ENCODE results near the gene GTF2IRD1. TPM values are rescaled to one million over a fixed set of nuclear protein-coding genes. Genes with fewer than 3 reads are reported as not detected.
"Not testable (repeated sequence)": the region's sequence is repeated elsewhere in the genome, so short reads cannot be mapped to it uniquely, and the experiment has no call there.

GTF2IRD1 gene
- total RNA-seq, 2 donors from 2014 or later = 18.3 to 29.5 TPM

DNA sequence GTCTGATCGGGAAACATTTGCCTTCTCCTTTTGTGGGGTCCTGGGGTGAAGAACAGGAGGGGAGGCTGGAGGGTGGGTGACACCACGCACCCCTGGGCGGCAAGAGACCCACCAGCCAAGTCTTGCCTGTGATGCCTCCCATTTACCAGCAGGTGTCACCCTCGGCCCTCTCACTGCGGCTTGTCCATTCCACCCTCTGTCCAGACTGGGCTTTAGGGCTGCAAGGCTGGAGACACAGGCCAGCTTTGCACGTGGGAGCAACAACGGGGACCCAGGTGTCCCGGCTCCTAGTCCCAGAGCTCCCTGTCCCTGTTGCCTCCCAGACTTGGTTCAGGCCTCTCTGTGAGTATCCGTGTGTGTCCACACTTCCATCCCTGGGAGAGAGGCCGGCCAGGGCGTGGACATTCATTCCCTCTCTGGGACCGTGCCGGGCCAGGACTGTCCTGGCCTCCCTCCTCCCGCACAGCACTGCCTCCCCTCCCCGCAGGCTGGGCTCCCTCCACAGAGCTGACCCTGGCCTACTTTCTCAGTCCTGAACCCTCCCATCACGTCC, 36.2 kb upstream of the GTF2IRD1 start:
- peak; percentile 70 for DNase-seq
- no peaks in the 10 kb centered on the region for H3K4me1 ChIP-seq
- intact Hi-C loops (cut with DNase I) = loop anchor here (5.0 to 10.0 kb wide), 2 partner anchors 127 to 295 kb away; no protein-coding TSS in a partner anchor
- TF ChIP-seq, protein P1, sequence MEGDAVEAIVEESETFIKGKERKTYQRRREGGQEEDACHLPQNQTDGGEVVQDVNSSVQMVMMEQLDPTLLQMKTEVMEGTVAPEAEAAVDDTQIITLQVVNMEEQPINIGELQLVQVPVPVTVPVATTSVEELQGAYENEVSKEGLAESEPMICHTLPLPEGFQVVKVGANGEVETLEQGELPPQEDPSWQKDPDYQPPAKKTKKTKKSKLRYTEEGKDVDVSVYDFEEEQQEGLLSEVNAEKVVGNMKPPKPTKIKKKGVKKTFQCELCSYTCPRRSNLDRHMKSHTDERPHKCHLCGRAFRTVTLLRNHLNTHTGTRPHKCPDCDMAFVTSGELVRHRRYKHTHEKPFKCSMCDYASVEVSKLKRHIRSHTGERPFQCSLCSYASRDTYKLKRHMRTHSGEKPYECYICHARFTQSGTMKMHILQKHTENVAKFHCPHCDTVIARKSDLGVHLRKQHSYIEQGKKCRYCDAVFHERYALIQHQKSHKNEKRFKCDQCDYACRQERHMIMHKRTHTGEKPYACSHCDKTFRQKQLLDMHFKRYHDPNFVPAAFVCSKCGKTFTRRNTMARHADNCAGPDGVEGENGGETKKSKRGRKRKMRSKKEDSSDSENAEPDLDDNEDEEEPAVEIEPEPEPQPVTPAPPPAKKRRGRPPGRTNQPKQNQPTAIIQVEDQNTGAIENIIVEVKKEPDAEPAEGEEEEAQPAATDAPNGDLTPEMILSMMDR (IDR thresholded peaks at IDR 0.05) = peak; percentile 96
- H3K27me3 ChIP-seq = no peaks in the 10 kb centered on the region
- no peak overlapping the region for H3K9ac ChIP-seq (ENCODE audit: low read depth in 2 of 2, low read length in 2 of 2)
- H3K27ac ChIP-seq = no peak overlapping the region
- no peaks in the 10 kb centered on the region for H3K9me3 ChIP-seq
- H3K4me3 ChIP-seq = no peak overlapping the region
- H3K36me3 ChIP-seq = no peaks in the 10 kb centered on the region

DNA sequence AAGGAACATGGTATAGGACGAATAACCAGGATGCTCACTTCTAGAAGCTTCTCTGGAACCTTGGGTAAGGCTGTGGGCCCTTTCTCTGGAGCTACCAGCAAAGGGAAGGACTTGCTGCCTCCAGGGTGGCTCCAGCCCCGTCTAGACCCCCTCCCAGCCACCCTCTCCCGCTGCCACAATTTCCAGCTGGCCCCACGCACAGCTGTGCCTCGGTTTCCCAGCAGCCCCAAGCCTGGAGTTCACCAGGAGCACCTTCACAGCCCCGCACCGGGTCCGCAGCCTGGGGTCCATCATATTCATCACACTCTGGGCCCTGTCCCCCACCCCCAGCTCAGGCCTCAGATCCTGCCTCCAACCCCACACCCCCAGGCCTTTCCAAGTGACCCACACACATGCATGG, 35.6 kb upstream of the GTF2IRD1 start:
- TF ChIP-seq, protein P1 (IDR thresholded peaks at IDR 0.05) = no peak
- intact Hi-C loops (cut with DNase I) = loop anchor here (5.0 to 10.0 kb wide), 2 partner anchors 127 to 294 kb away; no protein-coding TSS in a partner anchor
- no peak for DNase-seq

GRCh38 chr7:74418538-74418937, 35.2 kb upstream of the GTF2IRD1 start:
- TF ChIP-seq, protein P1 (IDR thresholded peaks at IDR 0.05) = no peak
- no peaks in the 10 kb centered on the region for H3K27me3 ChIP-seq
- H3K4me1 ChIP-seq = no peaks in the 10 kb centered on the region
- no peak for DNase-seq
- intact Hi-C loops (cut with DNase I) = loop anchor here (5.0 to 10.0 kb wide), 2 partner anchors 126 to 294 kb away; no protein-coding TSS in a partner anchor
- H3K4me3 ChIP-seq = no peak overlapping the region
- no peaks in the 10 kb centered on the region for H3K9me3 ChIP-seq
- no peak overlapping the region for H3K27ac ChIP-seq
- no peak overlapping the region for H3K9ac ChIP-seq (ENCODE audit: low read depth in 2 of 2, low read length in 2 of 2)
- no peaks in the 10 kb centered on the region for H3K36me3 ChIP-seq

More for the DNA sequence above, 35.6 kb upstream of the GTF2IRD1 start:
- Histone ChIP-seq H3K36me3 (no peaks in the 10 kb centered on the region), H3K27me3 (no peaks in the 10 kb centered on the region), H3K27ac (no peak overlapping the region), H3K4me1 (no peaks in the 10 kb centered on the region), H3K9ac (ENCODE audit: low read depth in 2 of 2, low read length in 2 of 2) (no peak overlapping the region), H3K4me3 (no peak overlapping the region), H3K9me3 (no peaks in the 10 kb centered on the region)

DNA sequence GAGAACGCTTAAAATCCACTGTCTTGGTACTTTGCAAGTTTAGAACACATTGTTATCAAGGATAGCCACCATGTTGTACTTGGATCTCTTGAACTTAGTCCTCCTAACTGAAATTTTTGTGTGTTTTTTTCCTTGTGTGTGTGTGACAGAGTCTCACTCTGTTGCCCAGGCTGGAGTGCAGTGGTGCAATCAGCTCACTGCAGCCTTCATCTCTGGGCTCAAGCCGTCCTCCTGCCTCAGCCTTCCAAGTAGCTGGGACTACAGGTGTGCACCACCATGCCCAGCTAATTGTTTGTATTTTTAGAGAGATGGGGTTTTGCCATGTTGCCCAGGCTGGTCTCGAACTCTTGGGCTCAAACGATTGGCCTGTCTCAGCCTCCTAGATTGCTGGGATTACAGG, 34.5 kb upstream of the GTF2IRD1 start:
- H3K9ac ChIP-seq (ENCODE audit: low read depth in 2 of 2, low read length in 2 of 2); H3K4me1 ChIP-seq; H3K27me3 ChIP-seq; H3K27ac ChIP-seq; DNase-seq; H3K4me3 ChIP-seq; H3K36me3 ChIP-seq; H3K9me3 ChIP-seq: not testable (repeated sequence)
- intact Hi-C loops (cut with DNase I) = loop anchor here (5.0 to 10.0 kb wide), 2 partner anchors 126 to 293 kb away; no protein-coding TSS in a partner anchor

- H3K9ac ChIP-seq (ENCODE audit: low read depth in 2 of 2, low read length in 2 of 2) = no peak overlapping the region
- intact Hi-C loops (cut with DNase I) = no loop called here
- TF ChIP-seq, protein P1 (IDR thresholded peaks at IDR 0.05) = no peak
- H3K4me3 ChIP-seq = no peak overlapping the region
- no peaks in the 10 kb centered on the region for H3K36me3 ChIP-seq
- no peaks in the 10 kb centered on the region for H3K27me3 ChIP-seq
- no peaks in the 10 kb centered on the region for H3K9me3 ChIP-seq
- DNase-seq = no peak
- no peaks in the 10 kb centered on the region for H3K4me1 ChIP-seq
- H3K27ac ChIP-seq = no peak overlapping the region
These were observed 33.7 kb upstream of the GTF2IRD1 start for GRCh38 chr7:74420006-74420405.

- H3K9ac ChIP-seq (ENCODE audit: low read depth in 2 of 2, low read length in 2 of 2) = no peak overlapping the region
- H3K4me1 ChIP-seq = no peaks in the 10 kb centered on the region
- H3K27me3 ChIP-seq = no peaks in the 10 kb centered on the region
- H3K36me3 ChIP-seq = no peaks in the 10 kb centered on the region
- H3K9me3 ChIP-seq = no peaks in the 10 kb centered on the region
- DNase-seq = no peak
- H3K27ac ChIP-seq = no peak overlapping the region
- intact Hi-C loops (cut with DNase I) = no loop called here
- TF ChIP-seq, protein P1 (IDR thresholded peaks at IDR 0.05) = no peak
- H3K4me3 ChIP-seq = no peak overlapping the region
These were observed 29.3 kb upstream of the GTF2IRD1 start for GRCh38 chr7:74424291-74424880.
